HUDEP-2 (cell line): ENCODE measurements around the gene PAX5.

ENCODE experiments used
- DNase-seq, 76 experiments: peaks; one replicate each; lab custom pipeline; 2025; ENCODE audit not compliant: unreplicated experiment in 76 of 76; lab: John Stamatoyannopoulos, UW

Gene PAX5

GRCh38 chr9:36935768-36936497 is 98.1 kb downstream of the PAX5 start:
- DNase-seq: no peak

DNA sequence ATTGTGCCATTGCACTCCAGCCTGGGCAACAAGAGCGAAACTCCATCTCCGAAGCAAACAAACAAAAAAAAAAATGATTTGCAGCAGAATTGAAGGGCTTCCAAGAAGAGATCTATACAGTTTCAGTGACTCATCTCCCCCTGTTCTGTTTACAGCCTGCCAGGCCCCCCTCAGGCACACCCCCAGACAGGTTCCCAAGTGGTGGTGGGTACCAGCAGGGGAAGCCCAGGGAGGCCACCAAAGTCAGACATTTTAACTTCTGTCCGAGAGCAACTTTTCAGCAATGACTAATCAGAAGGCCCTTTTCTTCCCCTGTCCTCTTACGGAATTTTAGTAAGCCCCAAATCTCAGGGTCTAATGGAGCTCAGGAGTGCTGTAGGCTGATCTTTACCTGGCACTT is 98.7 kb downstream of the PAX5 start:
- DNase-seq: no peak

- no peak for DNase-seq
These were observed 99.5 kb downstream of the PAX5 start for GRCh38 chr9:36934478-36935065.

DNA sequence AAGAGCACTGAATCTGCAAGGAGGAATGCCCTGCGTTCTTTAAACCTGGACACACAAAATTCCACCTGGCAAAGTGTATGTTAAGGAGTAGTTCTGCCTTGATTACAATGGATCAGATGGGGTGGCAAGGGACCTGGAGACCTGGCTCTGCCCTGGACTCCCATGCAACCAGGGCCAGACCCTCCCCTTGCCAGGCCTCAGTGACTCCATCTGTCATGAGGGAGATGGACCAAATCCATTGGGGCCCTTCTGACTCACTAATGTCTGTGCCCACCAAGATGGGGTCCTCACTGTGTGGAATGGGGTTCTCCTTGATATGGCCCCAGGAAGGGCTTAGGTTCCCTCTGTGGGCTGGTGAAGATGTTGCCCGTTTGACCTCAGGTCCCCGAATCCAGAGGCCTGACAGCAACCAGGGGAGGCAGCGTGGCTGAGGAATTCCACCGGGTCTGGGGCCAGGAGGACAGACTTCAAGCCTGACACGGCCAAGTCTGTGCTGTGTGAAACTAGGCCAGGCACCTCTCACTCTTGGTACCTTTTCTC is 100.3 kb downstream of the PAX5 start:
- DNase-seq: no peak

- no peak for DNase-seq
These were observed 101.9 kb downstream of the PAX5 start for GRCh38 chr9:36932198-36932597.

DNA sequence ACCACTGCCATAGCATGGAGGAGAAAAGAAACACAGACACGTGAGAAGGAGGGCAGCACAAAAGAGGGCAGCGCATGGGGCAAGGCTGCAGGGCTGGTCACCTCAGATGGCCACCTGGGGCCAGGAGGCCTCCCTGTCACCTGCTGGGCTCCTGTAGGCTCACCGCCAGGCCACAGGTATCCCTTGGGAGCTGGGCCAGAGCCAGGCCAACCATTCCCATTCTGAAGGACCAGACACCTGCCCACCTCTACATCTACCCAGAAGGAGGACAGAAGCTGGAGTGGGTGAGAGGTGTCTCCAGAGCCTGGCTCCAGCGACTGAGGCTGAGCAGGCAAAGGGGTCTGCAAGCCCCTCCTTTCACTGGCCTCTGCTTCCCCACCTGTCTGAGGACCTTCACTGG is 103.1 kb downstream of the PAX5 start:
- DNase-seq: no peak

DNA sequence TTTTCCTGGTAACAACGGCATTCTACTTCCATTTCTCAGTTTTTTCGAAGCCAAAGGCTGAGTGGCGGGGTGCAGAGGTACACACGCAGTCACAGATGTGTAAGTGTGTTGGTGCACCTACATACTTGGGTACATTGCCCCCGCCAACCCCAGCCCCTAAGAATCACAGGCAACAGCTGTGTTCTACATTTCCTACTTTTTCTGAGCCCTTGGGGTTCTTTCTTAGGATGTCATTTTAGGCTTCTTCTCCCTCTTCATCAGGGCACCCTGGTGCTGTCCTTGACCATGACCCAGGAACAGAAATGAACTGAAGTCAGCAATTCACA is 104.8 kb downstream of the PAX5 start:
- no peak for DNase-seq

GRCh38 chr9:36928670-36929349 is 105.3 kb downstream of the PAX5 start:
- no peak for DNase-seq

- no peak for DNase-seq
These were observed 105.9 kb downstream of the PAX5 start for GRCh38 chr9:36928210-36928609.

- no peak for DNase-seq
These were observed 109.2 kb downstream of the PAX5 start for GRCh38 chr9:36924757-36925432.

DNA sequence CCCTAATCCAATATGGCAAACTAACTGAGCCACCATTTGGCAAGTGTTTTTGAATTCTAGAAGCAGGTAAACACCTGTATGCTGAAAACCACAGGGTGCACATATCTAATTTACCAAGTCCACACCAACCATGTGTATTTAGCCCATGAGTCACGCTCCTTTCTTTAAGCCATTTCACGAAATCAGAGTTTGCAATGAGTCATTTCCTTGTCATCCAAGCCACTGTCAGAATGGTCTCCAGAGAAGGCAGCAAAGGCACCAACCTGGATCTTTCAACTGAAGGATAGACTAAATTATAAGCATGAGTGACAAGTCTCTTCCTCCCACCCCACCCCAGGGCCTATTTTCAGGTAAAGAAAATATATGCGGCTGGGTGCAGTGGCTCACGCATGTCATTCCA is 110.0 kb downstream of the PAX5 start:
- DNase-seq: no peak

DNA sequence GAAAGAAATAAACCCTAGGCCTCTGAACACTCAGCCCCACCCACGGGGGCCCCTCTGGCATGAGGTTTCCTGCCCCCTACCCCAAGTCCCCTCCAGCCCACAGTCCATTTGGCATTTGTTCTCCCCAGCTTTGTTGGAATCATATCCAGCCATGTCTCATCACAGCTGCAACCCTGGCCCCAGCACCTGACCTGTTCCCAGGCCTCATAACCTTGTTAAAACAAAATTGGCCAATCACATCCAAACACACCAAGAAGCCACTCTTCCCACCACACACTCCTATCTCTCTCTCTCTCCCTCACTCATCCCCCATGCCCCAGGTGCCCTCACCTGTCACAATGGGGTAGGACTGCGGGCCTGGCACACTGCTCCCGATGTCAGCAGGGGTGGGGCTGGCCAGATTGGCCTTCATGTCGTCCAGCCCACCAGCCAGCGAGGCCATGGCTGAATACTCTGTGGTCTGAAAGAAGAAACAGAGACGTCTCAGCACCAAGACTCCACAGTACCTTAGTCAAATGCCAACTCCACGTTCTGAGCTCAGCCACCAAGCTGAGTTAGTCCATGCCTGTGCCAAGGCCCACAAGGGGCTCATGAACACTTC is 110.9 kb downstream of the PAX5 start:
- no peak for DNase-seq

DNA sequence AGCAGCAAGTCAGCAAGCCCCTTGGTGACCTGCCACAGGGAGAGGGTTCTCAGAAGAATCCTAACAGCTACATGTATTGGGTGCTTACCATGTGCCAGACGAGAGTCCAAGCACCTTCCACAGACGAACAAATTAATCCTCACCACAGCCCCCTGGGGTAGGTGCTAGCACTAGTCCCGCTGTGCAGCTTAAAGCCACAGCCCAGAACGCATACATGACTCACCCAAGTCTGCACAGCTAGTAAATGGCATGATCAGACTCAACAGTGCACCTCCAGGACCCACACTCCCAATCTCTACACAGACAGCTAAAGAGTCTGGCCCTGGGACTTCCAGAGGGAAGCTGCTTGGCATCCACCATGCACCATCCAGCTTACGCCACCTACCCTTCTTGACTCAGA is 111.5 kb downstream of the PAX5 start:
- DNase-seq: no peak

DNA sequence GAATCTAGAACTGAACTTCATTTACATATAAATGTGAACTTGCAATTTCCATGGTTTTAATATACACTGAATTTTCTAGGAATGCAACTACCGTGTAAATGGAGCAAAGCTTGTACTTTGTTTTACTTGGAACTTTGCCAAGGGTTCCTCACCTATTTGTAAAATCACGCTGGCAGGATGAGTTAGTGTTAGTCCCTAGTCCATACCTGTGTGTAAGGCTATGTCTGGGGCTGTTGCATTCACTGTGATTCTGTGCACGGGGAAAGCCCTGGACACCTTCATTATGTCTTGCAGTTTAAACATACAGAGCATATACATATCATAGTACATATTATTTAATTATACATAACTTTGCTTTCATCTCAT is 119.9 kb downstream of the PAX5 start:
- no peak for DNase-seq

DNA sequence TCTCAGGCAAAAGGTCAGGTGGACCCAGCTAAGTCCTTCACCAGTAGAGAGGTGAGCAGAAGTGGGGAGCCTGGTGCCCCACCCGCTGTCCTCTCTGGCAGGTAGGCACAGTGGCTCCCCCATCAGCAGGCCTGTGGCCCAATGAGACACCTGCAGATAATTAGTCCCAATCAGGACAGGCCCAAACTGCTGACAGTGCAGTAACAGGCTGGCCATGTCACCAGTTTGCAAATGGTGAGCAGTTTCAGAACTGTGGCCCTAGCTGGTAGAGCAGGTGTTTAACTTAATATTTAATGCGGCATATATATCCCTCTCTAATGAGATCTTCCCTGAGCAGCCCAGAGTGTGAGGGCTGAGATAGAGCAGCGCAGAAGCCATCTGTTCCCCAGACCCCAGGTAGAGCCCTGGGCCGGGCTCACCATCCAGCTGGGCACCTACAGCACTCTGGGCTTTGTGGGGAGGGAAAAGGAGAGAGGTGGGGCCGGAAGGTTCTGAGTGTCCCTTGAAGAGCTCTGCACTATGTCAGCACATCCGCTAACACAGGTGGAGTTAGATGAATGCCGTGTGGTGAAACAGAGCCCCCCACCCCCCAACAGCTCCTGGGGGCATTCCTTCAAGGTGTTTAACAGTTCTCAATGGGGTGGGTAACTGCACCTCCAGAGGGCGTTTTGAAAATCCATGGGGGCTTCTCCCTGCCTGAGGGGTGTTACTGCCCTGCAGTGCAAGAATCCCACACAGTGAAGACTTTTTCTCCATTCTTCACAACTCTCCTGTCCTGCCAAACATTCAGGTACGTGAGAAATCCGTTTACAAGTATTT is 120.5 kb downstream of the PAX5 start:
- no peak for DNase-seq

GRCh38 chr9:36912620-36913019 is 121.4 kb downstream of the PAX5 start:
- DNase-seq: no peak

DNA sequence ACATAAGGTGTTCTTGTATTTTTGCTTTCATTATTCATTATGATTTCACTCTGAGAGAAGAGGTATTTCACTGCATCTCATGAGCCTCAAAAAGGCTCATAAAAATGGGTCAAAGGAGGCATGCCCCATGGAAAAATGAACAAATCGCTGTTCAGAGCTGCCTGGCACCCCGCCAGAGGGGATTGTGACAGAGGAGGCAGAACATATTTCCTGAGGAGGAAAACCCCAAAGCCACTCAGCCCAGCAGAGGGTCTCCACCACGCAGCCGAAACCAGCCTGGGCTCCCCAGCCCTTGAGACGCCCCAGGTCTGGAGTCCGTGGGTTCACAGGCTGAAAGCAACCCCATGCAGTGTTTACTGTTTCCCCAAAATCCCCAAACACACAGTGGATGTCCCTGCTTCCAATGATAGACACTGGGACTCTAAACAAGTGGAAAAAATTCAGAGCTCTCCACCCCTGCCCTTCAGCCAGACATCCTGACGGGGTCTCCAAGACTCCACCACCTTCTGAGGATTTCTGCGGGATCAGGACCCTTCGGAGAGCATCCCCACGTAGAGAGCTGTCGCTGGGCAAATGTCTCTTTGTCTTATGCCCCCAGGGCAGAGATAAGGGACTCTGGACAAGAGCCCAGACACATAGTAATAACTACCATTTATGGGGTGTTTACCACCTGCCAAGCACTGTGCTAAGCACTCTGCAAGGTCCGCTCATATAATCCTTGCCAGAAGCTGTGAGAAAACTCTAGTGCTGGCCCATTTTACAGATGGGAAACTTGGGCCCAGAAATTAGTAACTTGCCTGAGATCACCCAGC is 122.3 kb downstream of the PAX5 start:
- DNase-seq: no peak

- no peak for DNase-seq
These were observed 123.0 kb downstream of the PAX5 start for GRCh38 chr9:36911037-36911436.

GRCh38 chr9:36906492-36906891 is 127.6 kb downstream of the PAX5 start:
- DNase-seq: no peak
